HG02973 (cell line): Measurements from ENCODE around the gene FOXO6.

ENCODE experiments used
- ATAC-seq: cut with Tn5 transposase; IDR thresholded peaks from one replicate; pipeline ENCODE4 v1.9.1; 2021; ENCODE audit warnings: moderate library complexity; ENCODE audit not compliant: unreplicated experiment

FOXO6 gene

DNA sequence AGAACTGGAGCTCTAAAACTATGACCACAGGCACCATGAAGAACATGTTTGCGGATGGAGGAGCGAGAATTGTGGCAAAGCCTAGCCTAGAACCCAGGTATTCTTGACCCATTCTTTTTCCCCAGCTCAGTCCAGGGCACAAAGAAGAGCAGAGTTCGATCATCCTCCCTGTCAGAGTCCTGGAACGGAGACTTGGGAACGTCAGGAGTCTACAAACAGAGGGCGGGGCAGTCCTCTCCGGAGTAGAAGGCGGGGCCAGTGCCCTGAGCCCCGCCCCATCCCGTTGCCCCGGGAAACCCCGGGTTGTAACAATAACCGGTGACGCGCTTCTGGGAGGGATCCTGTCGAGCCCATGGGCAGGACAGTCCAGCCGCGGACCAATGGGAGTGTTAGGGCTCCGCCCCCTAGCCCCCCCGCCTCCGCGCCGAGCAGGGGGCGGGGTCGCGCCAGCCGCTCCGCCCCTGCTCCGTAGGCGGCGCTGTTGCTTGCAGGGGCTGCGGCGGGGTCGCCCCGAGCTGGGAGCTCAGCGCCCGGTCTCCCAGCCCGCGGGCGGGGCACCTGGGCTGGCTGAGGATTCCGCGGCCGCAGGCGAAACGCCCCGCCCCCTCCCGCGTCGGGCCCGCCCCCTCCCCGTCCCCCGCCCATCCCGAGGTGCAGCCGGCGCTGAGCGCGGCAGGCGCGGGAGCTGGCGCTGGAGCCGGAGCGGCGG lies at the start of gene FOXO6:
TSS of gene FOXO6 (plus strand) at position 649 of the 709 bp plus-strand sequence.
- peak; percentile 82 for ATAC-seq

DNA sequence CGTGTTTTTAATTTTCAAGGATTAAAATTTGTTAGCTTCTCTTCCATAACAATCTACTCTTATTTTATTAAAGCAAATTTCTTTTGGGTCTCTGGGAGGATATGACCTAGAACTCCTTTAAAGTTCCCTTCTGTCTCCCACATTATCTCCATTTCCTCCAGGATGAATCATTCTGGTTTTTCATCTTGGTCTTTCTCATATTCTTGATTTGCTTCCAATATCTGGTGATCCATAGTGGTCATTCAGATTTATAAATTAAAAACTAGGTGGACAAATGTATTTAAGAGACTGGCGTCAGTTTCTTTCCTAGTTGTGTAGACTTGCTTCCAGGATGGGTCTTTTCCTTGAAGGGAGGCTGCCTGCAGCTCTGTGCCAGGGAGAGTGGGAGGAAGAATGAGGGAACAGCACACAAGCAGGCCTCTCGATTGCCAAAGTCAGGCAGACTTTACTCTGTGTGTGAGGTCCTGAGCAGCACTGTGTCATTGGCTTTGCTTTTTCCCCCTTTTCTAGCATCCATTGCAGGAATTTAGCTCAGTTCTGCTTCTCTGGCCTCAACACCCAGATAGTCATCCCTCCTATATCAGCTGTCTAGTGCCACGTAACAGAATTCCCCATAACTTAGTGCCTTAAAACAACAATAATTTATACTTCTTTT lies 48.1 kb upstream of the FOXO6 start:
- ATAC-seq: no peak

DNA sequence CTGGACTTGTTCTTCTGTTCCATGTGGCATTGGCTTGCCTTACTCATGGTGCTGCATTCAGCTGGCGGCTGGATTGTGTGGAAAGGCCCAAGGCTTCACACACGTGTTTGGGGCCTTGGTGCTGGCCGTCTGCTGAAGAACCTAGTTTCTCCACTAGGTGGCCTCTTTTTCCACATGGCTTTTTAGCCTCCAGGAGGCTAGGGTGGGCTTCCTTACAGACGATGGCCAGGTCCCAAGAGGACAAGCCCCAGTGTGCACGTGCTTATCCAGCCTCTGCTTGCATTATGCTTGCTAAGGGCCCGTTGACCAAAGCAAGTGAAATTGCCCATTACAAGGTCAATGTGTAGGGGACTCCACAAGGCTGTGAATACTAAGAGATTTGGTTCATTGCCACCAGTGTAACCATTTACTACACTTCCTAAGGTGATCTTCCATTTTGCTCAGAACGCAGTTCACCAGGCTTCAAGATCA lies 47.5 kb upstream of the FOXO6 start:
- ATAC-seq: no peak

DNA sequence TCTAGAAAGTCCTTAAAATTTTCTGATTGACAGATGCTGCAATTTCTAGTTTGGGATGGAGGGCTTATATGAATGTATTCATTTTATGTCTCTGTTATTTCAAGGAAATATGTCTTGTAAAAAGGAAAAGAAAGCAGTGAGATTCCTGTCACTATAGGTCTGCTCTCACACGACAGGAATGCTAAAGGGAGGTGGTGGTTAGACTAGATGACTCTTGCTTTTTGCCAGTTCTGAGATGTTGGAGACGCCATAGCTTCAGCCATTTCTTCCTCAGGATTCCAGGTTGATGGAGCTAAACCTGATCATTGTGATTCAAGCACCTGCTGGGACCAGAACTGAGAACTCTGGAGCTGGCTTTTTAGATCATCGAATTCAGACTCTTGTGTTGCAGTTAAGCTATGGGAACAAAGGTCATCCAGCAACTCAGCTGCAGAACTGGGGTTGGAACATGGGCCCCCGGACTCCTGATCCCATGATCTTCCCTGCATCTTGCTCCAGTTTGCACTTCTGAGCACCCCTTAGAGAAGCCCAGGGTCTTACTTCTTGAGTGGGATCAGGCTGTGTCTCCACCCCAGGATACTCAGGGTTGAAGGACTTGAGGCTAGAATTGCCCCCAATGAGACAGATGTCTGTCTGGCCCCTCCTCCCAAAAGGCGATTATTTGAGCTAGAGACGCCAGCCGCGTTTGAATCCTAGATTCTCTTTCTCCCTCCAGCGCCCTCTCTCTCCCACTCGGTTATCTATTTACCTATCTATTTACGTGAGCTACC lies 46.7 kb upstream of the FOXO6 start:
- no peak for ATAC-seq

DNA sequence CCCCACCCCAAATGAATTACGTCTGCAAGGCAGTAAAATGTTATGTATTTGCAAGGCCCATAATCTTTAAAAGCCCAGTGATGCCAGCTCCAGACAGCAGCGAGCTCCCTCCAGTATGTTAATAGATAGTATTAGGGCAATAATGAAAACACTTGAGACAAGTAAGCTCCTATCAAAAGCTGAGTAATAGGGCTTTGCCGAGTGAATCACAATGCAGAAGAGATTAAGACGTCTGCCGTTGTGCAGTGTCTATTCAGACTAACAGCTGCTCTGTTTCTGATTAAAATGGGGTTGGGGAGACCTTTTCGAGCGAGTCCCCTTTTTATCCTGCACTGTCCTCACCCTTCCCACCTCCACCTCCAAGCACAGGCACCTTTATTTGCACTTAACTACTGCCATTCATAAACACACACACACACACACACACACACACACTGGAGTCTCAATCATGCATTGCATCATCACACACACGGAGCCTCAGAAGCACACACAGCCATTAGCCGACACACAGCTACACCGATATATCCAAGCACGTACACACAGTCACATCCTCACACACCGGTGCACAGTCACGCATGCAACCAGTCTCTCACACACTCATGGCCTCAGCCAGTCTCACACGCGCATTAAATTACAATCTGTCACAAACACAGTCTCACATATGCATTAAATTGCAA lies 46.0 kb upstream of the FOXO6 start:
- ATAC-seq: no peak

DNA sequence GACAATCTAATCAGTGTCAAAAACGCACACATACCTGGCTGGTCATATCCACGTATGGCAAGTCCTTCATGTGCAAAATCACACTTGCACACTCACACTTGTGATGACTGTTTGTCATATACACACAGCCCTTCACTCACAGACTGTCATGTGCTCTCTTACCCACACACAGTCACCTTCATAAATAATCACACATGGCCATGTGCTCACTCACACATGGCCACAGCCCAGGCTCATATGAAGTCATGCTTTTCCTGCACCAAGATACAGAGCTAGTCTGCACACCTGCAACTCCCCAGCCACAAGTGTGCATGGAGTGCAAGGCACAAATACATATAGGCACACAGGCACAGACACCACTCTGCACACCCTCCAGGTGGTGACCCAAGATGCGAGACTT lies 45.4 kb upstream of the FOXO6 start:
- no peak for ATAC-seq

DNA sequence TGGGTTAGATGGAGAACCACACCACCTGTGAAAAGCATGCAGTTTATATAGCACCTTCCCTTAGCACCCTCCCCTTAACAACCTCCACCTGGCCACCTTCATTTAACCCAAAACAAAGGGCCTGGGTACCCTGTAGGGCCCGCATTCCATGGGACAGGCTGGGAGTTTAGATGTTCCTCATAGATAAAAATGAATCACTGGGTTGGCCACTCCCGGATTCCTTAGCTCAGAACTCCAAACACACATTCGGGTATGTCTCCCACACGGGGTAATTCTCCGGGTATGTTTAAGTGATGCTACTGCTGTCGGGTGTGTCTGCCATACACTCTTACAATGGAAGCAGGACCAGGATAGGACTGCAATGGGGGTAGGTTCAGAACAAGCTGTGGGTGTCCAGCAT lies 43.9 kb upstream of the FOXO6 start:
- no peak for ATAC-seq

DNA sequence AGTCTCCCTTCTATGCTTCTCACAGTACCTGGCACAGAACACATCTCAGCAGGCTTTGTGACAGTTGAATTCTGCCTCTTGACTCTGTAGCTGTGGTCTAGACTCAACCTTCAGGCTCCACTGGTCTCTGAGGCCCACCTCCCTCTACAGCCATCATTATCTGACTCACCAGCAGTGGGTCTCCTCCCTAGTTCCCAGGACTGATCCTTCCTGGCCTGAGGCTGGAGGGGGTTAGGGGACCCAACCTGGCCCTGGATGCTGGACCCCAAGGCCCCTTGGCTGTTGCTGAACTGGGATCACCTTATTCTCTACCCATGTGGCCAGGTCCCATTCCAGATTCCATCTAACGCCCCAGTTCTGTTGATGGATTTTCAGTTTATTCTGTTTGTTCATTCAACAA lies 43.1 kb upstream of the FOXO6 start:
- no peak for ATAC-seq

DNA sequence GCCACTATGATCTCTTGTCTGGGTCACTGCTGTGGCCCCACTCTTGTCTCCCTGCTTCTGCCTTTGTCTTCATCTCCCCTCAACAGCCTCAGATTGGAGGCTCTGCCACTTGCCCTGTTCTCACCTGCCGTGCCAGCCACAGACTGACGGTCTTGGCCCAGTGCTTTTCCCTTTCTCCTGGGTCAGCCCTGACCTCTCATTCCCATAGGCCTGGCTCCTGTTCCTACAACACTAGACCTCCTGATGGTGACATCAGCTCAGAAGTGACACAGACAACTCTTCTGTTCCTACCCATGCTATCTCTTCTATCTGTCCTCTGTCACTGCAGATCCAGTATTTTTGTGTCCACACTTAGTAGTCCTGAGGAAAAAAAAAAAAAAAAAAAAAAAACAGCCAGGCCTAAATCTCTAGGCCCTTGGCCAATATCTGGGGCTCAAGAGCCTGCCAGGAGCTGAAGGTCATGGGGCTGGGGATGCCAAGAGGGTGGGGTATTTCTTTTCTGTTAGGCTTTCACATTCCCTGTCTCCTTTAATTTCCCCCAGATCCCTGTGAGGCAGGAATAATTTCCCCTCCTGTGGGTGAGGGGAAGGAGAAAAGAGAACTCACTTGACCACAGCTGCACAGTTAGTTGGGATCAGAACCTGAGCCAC lies 42.0 kb upstream of the FOXO6 start:
- ATAC-seq: no peak

DNA sequence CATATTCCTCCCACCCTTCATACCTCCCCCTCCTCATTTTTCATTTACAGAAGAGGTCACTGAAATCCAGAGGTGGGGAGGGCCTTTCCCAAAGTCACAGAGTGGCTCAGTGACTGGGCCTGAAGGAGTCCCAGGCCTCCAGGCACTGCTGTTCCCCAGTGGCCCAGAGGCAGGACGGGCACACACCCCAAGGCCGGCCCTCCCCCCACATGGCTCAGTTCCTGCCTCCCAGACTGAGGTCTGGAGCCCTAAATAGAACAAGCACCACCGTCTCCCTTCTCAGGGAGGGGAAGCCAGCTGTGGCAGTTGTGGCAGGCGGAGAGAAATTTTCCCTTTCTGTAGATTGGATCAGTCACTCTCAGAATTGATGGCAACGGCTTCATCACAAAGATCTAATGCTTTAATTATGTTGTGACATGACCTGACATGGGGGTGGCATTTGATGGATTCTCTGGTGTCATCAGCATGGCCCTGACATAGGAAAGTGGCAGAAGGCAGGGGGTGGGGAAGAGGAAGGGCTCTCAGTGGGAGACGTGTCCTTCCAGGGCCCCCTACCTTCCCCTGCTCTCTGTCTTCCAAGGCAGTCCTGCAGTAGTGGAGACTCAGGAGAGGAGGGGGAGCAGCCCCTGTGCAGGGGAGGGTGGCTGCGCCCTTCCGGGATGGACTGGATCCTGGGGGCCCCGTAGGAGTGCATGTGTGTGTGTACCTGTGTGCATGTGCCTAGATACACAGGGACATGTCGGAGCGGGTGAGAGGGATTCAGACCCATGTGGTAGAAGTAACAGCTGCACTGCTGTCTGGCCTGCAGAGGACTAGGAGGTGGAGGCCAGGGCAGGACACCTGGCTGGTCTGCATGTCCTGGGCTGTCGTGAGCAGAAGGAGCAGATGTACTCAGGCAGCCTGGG lies 41.2 kb upstream of the FOXO6 start:
- no peak for ATAC-seq

DNA sequence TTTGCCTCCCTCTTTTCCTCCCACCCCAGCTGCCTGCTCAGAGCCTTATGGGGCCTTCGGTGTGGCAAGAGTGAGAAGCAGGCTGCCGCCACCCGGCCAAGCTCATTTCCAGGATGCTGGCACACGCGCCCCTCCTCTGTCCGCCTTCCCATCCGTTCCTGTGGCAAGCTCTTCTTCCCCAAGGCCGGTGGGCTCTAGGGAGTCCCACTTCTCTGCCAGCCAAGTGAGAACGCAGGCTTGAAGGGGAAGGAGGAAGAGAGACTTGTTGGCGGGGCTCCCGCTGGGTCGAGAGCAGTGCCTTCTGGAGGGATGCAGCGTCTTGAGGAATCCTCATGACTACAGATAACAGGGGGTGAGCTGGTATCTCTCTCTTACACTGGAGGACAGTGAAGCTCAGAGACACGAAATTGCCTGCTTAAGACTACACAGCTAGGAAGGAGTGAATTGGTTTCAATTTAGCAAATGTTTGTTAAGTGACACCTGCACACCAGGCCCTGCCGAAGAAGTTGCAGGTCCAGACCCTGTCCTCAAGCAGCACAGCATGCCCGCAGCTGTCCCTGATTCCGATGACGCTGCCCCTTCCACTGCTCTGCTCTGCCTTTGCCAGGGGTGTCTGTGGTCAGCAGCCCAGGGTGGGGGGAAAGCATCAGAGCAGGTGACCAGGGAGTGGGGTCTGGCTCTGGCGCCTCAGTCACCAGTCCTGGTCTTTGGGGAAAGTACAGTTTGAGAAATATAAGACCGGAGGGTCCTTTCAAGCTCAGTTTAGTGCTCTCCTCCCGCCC lies 40.1 kb upstream of the FOXO6 start:
- no peak for ATAC-seq

DNA sequence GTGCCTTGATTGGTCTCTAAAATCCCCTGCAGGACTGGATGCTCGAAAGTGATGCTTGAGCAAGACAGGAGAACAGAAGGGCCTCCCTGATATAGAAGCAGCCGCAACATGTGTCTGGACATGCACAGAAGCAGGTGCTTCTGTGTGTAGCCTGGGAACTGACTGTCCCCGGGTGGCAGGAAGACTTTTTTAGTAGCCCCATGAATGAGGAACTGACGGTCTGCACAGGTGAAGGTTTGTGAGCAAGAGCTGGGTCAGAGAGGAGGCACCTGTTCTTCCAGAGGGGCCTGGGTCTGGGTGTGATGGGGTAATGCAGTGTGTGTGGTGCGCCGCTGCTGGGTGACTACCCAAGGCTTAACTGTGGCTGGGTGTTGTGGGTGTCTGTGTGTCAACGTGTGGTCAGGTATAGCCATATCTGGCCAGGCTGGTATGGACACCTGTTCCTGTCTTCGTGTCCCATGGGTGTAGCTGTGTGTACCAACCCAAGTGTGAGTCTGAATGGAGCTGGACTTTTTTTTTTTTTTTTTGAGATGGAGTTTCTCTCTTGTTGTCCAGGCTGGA lies 39.1 kb upstream of the FOXO6 start:
- ATAC-seq: no peak

DNA sequence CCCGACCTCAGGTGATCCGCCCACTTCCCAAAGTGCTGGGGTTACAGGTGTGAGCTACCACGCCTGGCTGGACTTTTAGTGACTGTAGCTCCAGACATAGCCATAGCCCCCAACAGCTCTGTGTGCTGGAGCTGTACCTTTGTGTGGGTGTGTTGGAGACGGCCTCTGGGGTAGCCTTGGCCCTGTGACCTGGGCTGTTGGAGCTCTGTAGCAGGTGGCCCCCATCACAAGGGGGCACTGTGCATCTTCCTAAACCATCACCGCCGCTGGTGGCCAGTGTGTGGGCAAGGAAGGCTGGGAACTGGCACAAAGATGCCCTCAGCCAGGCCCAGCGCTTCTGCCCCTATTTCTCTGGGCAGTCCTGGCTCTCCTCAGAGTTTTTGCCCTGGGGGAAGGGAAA lies 38.4 kb upstream of the FOXO6 start:
- no peak for ATAC-seq

DNA sequence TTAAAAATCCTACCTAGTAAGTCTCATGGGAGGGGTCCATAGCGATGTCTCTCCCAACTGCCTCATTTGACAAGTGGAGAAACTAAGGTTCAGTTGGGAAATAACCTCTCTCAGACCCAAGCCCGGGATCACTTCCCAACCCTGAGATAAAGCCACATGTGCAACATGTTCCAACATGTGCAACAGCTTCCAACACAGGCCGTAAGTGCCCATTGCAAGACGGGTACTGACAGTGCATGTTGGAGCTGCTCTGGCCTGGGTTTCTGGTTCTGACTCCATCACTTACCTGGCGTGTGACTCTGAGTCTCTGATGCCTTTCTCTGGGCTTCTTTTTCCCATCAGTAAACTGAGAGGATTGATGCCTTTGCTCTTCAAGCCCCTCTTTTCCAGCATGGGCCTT lies 38.0 kb upstream of the FOXO6 start:
- ATAC-seq: no peak

DNA sequence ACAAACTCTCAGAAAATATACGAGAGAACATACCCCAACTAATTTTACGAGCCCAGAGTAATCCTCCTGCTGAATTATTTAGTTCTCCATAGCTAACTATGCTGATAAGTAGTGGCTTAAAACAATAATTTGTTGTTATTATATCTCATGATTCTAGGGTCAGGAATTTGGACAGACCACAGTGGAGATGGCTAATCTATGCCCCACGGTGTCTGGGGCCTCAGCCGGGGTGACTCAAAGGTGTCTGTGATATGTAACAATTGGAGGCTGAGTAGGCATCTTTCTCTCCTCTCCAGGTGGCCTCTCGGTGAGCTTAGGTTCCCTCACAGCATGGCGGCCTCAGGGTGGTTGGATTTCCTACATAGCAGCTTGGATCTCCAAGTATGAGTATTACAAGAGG lies 35.4 kb upstream of the FOXO6 start:
- ATAC-seq: no peak

DNA sequence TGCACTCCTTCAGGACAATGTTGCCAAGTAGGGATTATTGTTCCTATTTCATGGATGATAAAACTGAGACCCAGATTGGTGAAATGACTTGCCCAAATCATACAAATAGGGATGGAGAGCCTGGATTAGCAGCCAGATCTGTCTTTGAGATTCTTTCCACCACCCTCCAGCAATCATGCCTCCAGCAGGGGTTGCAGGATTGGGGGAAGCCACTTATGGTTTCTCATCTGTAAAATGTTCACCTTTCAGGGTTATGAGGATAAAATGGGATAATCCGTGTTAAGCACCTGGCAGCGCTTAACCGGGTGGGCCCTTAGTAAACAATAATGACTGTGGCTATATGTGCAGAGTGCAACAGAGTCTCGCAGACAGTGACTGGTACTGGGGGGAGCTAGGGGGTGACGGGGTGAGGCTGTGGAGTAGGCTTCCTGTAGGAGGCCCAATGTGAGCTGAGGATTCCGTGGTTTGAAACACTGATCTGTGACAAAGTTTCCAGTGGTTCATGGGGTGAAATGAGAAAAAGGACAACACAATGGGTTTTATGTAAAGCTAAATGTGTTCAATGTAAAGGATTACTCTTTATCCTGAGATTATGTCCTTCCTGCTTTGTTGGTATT lies 33.7 kb upstream of the FOXO6 start:
- no peak for ATAC-seq

DNA sequence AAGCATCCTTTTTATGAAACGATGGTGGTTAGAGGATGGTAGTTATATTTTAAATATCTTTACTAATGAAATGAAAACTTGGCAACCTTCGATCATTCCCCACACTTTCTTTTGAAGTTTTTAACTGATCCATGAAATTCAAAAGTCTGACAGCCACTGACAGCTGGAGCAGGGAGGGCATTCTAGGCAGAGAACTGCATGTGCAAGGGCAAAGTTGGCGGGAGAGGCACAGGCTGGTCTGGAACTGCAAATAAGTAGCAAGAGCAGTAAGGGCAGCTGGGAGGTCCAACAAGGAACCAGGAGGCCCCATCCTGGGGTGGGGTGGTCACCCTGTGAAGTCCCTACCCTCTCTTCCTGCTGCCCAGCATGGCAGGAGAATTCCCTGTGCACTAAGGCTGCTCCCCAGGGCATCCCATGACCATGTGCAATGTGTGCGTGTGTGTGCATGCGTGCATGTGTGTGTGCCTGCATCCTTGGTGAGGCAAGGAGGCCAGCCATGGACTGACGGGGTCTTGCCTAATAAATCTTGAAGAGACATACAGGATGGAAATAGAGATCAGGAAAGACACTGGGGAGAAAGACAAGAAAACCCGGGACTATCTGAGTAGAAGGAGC lies 33.1 kb upstream of the FOXO6 start:
- no peak for ATAC-seq
